NCI-H526 treated with DMSO at 0.1 percent for 48 hours (cell line): ENCODE measurements around the gene DNAL4.

Experiments
- DNase-seq: peaks from one replicate; lab custom pipeline; 2025; lab: John Stamatoyannopoulos, UW

DNAL4 gene

GRCh38 chr22:38786631-38787030, 7.3 kb downstream of the DNAL4 start:
- DNase-seq: no peak

DNA sequence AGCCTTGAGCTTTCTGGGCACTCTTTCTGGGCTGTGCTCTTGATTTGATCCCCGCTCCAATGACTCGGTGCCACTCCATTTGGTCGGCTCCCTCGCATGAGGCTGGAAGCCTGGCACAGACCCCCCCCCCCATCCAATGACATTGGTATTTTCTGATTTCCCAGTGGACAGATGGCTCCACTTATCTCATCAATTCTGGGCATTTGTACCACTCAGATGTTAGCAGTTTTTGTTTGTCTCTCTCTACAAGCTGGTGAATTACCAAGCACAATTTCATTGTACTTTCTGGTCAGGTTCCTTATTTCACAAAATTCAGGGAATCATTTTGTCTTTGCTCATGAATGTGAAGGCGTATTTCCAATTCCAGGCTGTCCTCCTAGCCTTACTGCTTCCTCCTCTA, 9.1 kb downstream of the DNAL4 start:
- no peak for DNase-seq

DNA sequence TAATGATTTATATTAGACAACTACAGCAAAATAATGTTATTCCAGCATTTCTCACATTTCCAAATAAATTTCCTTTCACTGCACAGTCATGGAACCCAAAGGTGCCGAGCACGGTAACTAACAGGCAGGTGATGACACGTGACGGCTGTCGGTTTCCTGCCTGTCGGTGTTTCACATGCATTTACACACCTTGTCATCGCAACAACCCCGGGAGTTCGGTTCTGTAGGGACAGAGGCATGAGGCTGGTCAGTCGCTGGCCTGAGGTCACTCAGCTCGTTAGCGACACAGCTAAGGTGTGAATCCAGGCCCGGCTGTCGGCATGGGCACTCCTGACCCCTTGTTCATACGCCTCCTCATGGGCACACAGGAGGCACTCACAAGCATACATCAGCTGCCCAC, 9.9 kb downstream of the DNAL4 start:
- no peak for DNase-seq

GRCh38 chr22:38783095-38783615, 10.8 kb downstream of the DNAL4 start:
- no peak for DNase-seq

- no peak for DNase-seq
Measured at GRCh38 chr22:38782402-38783094, 11.4 kb downstream of the DNAL4 start.

- no peak for DNase-seq
Measured at GRCh38 chr22:38781033-38781432, 12.9 kb downstream of the DNAL4 start.

DNA sequence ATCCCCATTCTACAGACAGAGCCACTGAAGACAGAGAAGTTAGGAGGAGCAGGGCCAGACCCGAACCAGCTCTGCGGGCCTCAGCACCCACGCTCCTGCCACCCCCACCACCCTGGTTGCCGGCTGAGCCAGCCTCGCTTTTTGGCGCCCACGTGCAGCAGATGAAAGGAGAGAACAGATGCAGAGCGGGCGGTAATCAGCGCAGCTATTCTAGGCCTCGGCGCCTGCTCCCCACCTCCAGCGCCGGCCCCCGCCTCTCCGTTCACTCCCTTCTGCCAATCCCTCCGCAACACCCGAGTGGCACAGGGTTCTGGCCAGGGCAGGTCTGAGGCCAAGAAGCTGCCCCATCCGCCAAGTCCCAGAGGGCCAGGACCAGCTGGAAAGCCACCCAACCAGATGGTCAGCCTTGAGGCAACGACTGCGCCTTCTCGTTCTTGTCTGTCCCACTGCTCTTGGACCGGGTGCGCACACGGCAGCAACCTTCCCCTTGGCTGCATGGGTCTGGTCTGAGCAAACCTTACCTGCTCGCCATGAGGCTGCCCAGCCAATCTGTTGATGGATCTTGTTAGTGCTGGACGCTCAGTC, 16.8 kb downstream of the DNAL4 start:
- DNase-seq: no peak

GRCh38 chr22:38776086-38776485, 17.9 kb downstream of the DNAL4 start:
- no peak for DNase-seq

GRCh38 chr22:38775656-38776055, 18.3 kb downstream of the DNAL4 start:
- DNase-seq: no peak

- DNase-seq: no peak
Measured at GRCh38 chr22:38774496-38775166, 19.3 kb downstream of the DNAL4 start.

- no peak for DNase-seq
Measured at GRCh38 chr22:38773363-38773946, 20.5 kb downstream of the DNAL4 start.

DNA sequence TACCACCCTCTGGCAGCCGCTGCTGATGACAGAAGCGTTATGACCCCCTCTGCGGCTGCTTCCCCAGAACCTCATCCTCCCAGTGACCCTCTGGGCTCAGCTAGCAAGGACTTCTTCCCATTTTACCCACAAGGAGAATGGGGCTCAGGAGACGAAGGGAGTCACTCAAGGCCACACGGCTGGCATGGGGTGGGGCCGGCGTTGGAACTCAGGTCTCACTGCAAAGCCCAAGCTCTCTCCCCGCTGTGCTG, 21.4 kb downstream of the DNAL4 start:
- no peak for DNase-seq

DNA sequence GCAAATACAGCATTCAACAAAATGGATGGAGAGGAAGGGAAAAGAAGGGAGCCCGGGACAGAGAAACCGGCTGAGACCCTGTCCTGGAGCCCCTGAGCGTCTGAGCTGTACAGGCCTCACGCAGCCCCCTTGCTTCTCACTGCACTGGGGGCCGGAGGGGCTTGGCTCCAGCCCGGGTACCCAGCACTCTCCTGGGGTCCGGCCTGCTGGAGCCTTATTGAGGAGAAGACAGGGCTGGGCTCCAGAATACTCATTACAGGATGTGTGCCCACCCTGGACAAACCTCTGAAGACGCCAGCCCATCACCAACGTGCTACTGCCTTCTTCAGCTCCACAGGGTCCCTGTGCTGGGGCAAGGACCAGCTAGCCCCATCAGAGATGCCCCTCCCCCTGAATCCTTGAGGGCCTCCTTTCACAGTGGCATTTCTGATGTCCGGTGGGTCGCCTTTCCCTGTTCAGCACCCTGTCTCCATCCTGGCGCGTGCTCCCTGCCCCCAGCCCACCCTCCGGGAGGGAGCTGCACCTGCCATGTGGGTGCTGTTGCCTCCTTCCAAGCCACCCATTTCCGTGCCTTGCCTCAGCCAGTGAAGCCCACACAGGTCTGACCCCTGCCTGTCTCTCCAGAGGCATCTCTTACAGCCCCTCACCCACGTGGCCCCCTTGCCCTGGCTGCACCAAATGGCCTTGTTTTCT, 23.5 kb downstream of the DNAL4 start:
- no peak for DNase-seq

GRCh38 chr22:38768036-38768435, 25.9 kb downstream of the DNAL4 start:
- no peak for DNase-seq

DNA sequence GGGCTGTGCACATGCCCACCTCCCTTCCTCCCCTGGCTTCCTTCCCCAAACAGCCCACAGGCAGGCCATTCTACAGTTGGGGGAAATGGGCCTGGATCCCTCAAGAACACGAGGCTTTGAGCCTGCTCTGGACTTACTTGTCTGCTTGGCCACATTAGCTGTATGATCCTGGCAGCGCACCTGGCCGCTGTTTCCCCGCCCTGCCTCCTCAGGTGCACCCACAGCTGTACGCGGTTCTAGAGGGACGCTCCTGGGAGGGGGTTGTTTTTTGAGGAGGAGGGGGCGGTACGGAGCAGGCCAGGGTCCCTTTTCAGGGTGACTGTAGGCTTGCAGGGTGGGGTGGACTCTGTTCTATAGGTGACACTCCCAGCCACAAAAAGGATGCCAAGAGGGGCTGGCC, 26.6 kb downstream of the DNAL4 start:
- no peak for DNase-seq

DNA sequence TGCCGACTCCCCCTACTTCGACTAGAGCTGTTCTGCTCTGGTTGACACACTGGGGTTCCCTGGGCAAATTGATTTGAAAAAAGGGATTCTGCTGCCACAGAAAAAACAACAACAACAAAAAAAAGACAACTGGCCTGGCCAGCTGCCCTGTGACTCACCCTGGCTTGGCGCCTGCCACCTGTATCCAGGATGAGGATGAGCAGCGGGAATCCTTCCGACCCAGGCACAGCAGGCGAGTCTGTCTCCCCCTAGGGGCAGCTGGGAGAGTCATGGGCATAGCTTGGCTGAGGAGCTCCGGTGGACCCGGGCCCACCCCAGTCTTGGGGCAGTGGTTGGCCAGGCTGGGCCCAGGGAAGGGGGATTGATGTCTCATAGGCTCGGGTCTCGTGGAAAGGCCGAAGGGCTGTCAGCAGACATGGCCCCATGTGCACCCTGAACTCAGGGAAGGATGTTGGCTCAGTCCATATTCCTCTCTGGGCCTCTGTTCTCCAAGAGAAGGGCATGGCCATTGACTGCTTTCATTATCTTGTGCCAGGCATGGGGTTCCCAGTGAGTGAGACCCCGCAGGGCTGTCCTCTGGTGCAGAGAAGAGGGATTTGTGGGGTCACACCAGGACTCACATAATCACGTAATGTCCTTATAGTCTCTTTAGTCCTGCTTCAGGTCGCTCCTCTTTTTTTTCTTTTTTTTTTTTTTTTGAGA, 27.7 kb downstream of the DNAL4 start:
- no peak for DNase-seq

- DNase-seq: no peak
Measured at GRCh38 chr22:38762551-38762983, 31.4 kb downstream of the DNAL4 start.

DNA sequence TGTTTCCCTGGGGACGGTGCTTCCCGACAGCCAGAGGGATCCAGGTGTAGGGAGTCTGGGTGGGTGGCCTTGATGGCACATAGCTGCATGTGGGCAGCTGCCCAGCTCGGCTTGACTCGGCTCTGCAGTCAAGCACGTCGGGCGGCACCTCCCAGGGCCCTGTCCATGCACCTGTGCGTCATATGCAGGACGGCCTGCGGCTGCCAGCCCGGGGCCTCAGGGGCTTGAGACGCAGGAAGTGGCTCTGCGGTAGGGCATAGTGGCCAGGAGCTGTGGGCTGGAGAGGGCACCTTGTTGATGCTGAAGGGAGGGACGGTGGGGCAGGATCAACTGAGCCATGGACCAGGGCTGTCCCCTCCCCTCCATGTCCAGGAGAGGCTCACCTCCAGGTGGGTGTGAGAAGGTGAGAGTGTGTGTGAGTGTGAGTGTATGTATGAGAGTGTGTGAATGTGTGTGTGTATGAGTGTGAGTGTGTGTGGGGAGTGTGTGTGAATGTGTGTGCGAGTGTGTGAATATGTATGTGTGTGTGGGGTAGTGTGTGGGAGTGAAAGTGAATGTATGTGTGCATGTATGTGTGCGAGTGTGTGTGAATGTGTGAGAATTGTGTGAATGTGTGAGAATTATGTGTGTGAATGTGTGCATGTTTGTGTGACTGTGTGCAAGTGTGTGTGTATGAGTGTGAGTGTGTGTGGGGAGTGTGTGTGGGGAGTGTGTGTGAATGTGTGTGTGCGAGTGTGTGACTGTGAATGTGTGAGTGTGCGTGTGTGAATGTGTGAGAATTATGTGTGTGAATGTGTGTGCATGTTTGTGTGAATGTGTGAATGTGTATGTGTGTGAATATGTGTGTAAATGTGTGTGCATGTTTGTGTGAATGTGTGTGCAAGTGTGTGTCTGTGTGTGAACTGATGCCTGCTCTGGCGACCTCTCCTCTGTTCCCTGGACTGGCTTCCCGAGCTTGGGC, 32.5 kb downstream of the DNAL4 start:
- DNase-seq: no peak

DNA sequence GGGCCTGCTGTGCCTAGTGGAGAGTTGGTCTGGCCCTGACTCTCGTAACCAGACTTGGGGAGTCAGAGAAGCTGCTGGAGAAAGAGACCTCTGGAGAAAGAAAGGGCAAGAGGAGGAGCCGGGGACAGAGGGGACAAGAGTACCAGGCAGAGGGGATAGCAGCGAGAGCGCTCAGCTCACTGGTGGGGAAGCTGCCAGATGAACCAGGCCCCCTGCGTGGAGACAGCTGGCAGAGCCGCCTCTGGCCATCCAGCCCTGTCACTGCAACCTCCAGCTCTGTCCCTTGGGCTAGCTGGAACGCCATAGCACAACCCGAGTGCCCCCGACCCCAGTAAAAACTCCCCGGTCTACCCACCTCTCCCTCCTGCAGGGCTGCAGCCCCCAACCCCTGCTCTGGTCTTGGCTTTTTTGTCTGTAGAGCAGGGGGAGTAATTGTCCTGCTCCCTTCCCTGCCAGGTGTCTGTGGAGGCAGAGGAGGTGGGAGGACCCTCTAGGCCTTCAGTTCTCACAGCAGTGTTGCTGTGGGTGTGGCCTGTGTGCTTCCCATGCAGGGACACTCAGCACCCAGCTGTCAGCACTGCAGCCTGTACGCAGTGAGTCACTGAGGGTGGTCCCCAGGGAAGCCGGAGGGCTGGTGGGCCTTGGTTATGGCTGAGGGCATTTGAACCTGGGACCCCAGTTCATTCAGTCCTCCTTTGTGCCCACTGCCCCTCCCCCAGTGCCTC, 33.3 kb downstream of the DNAL4 start:
- DNase-seq: no peak

DNA sequence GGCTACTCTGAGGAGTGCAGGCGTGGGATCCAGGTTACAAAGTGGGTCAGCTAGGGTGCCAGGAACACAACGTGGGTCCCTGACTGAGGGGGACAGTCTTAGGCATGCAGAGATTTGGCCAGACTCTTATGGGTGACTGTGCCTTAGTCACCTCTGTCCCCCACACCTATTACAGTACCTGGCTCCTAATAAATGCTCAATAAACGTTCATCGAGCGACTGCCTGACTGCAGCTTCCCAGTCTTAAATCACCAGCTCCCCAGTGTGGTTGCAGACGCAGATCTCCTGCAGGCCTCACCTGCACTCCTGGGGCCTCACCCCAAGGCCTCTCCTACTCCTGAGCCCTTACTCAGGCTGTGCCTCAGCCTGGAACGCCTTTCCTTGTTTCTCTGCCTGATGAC, 34.9 kb downstream of the DNAL4 start:
- DNase-seq: no peak
